HS-27A (cell line): ENCODE measurements around the gene PRF1.

Source experiments
- DNase-seq: peaks from one replicate; pipeline ENCODE4 v3.0.0-alpha.2; 2012; ENCODE audit warnings: low read depth, missing footprints

Gene PRF1

DNA sequence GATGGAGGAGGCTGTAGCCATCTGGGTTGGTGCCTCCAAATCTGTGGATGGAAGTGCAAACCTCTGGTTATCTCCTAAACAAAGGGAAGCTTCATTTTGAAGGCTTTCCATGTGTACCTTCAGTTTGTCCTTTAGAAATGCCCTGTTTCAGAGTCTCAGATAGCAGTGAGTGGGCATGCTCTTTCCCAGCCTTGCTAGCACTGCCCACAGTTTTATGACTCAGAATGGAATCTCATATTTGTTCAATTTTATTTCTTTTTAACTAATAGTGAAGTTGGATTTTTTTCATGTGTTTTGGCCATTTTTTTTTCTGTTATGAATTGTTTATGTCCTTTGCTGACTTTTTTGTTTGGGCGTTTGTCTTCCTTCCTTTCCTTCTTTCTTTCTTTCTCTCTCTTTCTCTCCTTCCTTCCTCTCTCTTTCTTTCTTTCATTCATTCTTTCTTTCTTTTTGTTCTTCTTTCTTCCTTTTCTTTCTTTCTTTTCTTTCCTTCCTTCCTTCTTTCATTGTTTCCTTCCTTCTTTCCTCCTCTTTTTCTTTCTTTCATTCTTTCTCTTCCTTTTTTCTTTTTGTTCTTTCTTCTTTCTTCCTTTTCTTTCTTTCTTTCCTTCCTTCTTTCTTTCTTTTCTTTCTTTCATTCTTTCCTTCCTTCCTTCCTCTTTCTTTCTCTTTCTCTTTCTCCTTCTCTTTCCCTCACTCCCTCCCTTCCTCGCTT is 25.6 kb downstream of the PRF1 start:
- no peak for DNase-seq

DNA sequence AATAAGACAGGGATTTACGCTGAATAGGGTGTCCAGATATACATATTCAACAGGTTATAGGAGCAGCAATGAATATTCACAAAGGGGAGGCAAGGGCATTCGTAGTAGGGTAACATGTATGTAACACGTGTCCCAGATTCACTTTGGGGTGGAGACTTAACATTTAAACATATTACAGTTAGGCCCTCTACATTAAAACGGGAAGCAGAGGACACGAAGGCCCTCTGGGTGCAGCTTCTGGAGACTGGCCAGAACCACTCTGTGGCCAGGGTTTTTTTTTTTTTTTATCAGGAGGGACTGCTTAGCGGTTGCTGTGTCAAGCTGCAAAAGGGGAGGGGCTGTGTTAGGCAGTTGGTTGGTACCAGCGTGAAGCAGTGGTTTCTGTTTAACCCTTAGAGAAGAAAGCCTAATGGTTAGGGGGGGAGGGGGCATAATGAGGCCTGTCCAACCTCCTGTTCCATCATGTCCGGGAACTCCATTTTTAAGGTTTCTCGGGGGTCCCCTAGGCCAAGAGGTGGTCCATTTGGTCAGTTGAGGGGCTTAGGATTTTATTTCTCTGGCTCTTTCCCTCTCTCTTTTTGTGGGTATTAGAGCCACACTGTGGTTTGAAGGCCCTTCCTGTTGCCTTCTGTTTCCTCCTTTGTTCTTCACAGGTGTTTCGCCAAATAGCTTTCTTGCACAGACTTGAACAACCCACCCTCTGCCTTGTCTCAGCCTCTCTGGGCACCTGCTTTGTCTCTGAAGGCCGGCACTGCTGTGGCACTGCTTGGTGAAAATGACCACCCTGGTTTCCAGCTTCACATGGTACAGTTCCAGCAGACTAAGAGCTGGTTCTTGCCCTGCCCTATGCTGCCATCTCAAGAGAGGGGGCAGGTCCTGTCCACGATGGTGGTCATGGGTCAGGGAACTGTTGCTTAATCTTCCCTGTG is 26.4 kb downstream of the PRF1 start:
- DNase-seq: no peak

GRCh38 chr10:70575486-70575873 is 27.1 kb downstream of the PRF1 start:
- DNase-seq: no peak

DNA sequence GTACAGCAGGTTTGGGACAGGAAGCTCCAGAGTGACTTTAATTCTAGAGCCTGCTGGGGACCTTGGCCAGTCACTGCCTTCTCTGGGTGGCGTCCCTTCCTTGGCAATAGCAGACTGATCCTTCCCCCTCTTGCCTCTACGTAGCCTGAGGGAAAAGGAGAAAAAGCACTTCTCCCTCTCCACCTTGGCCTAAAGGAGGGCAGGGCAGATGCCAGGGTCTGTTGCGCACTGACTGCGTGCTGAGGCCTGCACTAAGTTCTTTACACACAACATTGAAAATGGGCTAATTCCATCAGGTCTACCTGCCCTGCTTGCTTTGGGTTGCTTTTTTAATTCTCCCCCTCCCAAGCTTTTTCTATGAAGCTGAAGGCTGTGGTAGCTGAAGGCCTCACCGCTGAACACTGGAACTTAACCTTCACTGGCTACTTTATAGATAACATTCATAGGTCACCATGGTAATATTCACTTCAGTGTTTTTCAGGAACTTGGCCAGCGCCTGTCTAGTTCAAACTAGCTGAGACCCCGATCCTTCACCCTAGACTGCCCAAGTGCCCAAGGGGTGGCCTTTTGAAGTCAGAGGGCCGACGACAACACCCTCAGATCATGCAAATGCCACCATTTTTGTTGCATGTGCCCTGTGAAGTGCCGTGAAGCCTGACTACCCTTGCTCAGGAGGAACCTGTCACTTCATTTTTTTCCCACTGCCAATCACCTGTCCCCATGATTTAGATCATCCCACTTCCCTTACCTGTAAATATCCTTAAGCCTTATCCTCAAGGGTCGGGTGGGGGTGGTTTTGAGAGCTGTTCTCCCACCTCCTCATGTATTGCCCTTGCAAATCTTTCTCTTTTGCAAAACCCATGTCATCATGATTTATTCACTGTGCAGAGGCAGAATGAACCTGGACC is 28.7 kb downstream of the PRF1 start:
- no peak for DNase-seq

- DNase-seq: no peak
Measured at GRCh38 chr10:70571636-70572439, 30.7 kb downstream of the PRF1 start.

DNA sequence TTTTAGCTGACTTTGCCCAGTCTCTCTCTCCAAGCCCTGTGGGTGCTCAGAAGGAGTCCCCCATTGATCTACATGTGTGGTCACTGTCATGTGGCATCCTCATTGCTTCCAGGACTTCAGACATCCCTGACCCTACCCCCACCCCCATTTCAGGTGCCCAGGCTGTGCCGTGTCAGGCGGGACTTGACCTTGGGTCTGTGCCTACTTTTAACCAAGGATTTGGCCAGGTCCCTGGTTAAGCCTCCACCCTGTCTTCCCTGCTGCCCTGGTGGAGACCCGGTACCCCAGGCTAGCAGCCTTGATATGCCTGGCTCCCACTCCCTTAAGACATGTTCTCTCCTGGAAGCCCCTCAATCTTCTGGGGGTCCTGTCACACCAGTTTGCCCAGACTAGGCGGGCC is 31.3 kb downstream of the PRF1 start:
- DNase-seq: no peak

DNA sequence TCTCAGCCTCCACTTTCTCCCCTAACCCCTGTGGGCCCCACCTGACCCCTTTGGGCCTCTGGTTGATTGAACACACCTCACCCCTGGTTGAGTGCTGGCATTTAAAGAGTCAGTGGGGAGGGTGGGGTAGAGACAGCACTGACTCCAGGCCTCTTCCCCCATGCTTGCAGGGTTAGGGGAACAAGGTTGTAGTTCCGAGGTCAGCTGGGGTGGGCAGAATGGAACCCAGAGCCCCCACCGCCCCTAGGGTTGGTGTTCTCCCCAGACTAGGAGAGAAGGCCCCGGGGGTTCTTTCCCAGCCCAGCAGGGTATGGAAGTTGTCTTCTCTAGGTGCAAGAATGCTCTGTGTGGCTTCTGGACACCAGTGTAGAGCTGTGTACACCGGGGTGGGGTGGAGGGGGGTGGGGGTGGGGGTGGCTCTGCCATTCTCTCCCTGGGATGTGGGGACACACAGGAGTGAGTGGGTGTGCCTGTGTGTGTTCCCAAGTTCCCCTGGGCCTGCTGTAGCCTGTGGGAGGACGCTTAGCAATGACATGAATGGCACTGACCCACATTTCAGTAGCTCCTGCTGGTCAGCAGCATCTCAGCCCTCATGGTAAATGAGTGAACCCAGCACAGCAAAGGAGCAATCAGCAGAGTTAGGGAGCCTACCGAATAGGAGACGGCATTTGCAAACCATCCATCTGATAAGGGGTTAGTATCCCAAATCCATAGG is 33.6 kb downstream of the PRF1 start:
- no peak for DNase-seq

- no peak for DNase-seq
Measured at GRCh38 chr10:70568113-70568512, 34.4 kb downstream of the PRF1 start.

DNA sequence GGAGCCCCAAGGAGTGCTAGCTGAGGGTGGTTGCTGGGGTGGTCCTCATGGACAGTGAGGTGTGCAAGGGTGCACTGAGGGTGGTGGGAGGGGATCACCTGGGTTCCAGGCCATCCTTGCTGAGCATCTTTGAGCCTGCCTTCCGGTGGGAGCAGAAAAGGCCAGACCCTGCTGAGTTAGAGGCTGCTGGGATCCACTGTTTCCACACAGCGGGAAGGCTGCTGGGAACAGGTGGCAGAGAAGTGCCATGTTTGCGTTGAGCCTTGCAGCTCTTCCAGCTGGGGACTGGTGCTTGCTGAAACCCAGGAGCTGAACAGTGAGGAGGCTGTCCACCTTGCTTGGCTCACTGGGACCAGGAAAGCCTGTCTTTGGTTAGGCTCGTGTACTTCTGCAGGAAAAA is 34.9 kb downstream of the PRF1 start:
- DNase-seq: no peak

GRCh38 chr10:70566515-70567290 is 35.8 kb downstream of the PRF1 start:
- no peak for DNase-seq

GRCh38 chr10:70565556-70566514 is 36.7 kb downstream of the PRF1 start:
- no peak for DNase-seq

- DNase-seq: no peak
Measured at GRCh38 chr10:70564901-70565351, 37.6 kb downstream of the PRF1 start.

- no peak for DNase-seq
Measured at GRCh38 chr10:70564113-70564725, 38.3 kb downstream of the PRF1 start.

- DNase-seq: no peak
Measured at GRCh38 chr10:70563230-70563629, 39.3 kb downstream of the PRF1 start.

GRCh38 chr10:70562036-70562755 is 40.3 kb downstream of the PRF1 start:
- DNase-seq: no peak

DNA sequence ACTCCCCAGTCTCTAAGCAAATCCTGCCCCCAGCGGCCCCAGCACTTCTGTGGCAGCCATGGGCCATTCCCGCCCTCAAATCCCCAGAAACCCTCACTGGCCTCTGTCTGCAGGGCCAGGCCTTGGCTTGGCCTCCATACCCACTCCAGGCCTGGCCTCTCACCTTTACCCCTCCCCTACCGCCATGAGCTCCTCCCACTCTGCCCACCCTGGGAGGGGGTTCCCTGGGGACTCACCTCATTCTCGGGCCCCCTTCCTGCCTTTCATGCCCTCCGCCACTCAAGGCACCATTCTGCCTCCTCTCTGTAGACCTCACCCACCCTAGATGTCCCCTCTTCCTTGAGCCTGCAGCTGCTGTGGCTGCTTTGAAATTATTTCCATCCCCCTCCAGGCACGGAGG is 41.0 kb downstream of the PRF1 start:
- no peak for DNase-seq

DNA sequence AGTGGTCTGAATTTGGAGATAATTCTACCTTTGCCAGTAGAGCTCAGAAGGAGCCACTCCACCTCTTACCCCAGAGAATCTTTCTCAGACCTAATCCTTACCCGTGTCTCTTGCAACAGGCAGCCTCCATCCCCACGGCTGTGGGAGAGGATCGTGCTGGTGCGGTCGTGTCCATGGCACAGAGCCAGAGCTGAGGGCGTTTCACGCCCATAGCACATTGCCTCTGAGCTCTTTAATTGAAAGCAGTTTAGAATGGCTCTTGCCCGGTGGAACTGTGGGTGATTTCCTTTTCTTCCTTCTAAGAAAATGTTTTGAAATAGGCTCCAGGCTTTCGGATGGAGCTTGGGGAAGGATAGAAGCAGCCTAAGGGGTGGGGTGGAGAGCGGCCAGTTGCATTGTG is 41.5 kb downstream of the PRF1 start:
- DNase-seq: no peak

DNA sequence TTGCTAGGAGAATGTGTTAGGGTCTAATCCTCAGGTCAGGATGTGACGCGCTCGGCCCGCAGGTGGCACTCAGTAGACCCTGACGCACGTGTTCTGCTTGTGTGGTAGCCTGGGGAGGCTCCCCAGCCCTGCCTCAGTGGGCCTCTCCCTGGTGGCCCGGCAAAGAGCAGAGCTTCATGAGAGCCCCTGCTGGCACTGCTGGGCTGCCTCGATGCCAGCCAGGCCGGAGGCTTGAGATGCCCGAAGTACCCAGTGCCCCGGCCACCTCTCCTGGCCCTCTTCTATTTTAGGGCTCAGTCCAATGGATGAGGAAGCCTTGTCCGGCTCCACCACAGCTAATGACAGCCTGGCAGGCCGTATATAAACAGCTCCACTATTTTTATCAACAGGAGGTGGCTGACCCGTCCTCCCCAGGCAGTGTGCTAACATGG is 42.0 kb downstream of the PRF1 start:
- DNase-seq: no peak
